Upper lobe of right lung (tissue), 1 donor: Measurements from ENCODE around the gene GRIA1. TPM values are rescaled to one million over a fixed set of nuclear protein-coding genes. Genes with fewer than 3 reads are reported as not detected.

Source experiments
- ATAC-seq: fragments of 200-7000 bp; cut with Tn5 transposase; one replicate; pipeline ENCODE4 v1.9.1; 2020; ENCODE audit warnings: mild to moderate bottlenecking, moderate library complexity
- DNase-seq: peaks from one replicate; pipeline ENCODE4 v3.0.0-alpha.2; 2020
- H3K27ac ChIP-seq: fragments of 200-600 bp; one replicate; pipeline ENCODE4 v1.8.0; 2022
- H3K27me3 ChIP-seq: fragments of 200-600 bp; one replicate; pipeline ENCODE4 v1.8.0; 2022; ENCODE audit warnings: mild to moderate bottlenecking
- H3K36me3 ChIP-seq: fragments of 200-600 bp; one replicate; pipeline ENCODE4 v1.8.0; 2022
- H3K4me1 ChIP-seq: fragments of 200-600 bp; one replicate; pipeline ENCODE4 v1.8.0; 2022
- H3K4me3 ChIP-seq: fragments of 200-600 bp; one replicate; pipeline ENCODE4 v1.8.0; 2022; ENCODE audit warnings: mild to moderate bottlenecking
- H3K9me3 ChIP-seq: fragments of 200-600 bp; one replicate; pipeline ENCODE4 v1.8.0; 2022
- CTCF ChIP-seq: fragments of 200-600 bp; IDR thresholded peaks from one replicate; pipeline ENCODE4 v1.8.0; 2022; ENCODE audit warnings: antibody characterized with exemption
- intact Hi-C: fragments of 100-400 bp; cut with DNase I; formaldehyde crosslinking; loops from one replicate; pipeline ENCODE4 v1.11.0; 2022
- long read RNA-seq: library from polyadenylated mRNA; unstranded; transcript quantifications from one replicate; pipeline ENCODE4 v2.0.0, GENCODE V29; 2021
- total RNA-seq: library from RNA; stranded (reverse); fragmentation: NEBNext Ultra II Directional; extraction: Animal tissue kit (Norgen Biotek cat#: 25700); gene quantifications from one replicate; pipeline ENCODE4 v1.2.1, GENCODE V29; 2021
- donor health status: DM: no; HTN: yes; CAD: no; lungs with severe emphysema.

The GRIA1 gene
- total RNA-seq = 21.9 TPM
- long read RNA-seq, partial matches to known transcripts = 7 of 13 reads
- long read RNA-seq, other reads (novel, unspliced or antisense) = 3 of 13 reads

GRCh38 chr5:153490118-153491037, at the start of gene GRIA1:
GRIA1 (plus strand) TSS chr5:153490670.
- Histone ChIP-seq H3K36me3 (no peaks in the 10 kb centered on the region), H3K27ac (no peak within 1 kb of the TSS), H3K4me3 (peak within 1 kb of the TSS; percentile 39), H3K9me3 (no peaks in the 10 kb centered on the region), H3K27me3 (peaks cover 17% of the 10 kb centered on the region), H3K4me1 (no peaks in the 10 kb centered on the region)
- no peak for TF ChIP-seq CTCF
- ATAC-seq (peak; percentile 53), DNase-seq (no peak)
- intact Hi-C loops = no loop called here

- no peak for TF ChIP-seq CTCF
- intact Hi-C loops = no loop called here
- no peak overlapping the region for H3K4me3 ChIP-seq
- H3K4me1 ChIP-seq = peaks cover 6% of the 10 kb centered on the region
- DNase-seq (peak; percentile 62), ATAC-seq (peak; percentile 72)
- H3K36me3 ChIP-seq = no peaks in the 10 kb centered on the region
- H3K27me3 ChIP-seq = no peaks in the 10 kb centered on the region
- no peaks in the 10 kb centered on the region for H3K9me3 ChIP-seq
- H3K27ac ChIP-seq = no peak overlapping the region
Measured at GRCh38 chr5:153445875-153446579, 44.4 kb upstream of the GRIA1 start.

GRCh38 chr5:153447534-153447933, 42.9 kb upstream of the GRIA1 start:
- no peaks in the 10 kb centered on the region for H3K9me3 ChIP-seq
- no peak for ATAC-seq
- no peak overlapping the region for H3K4me3 ChIP-seq
- H3K27ac ChIP-seq = no peak overlapping the region
- peaks cover 6% of the 10 kb centered on the region for H3K4me1 ChIP-seq
- no peak for DNase-seq
- H3K36me3 ChIP-seq = no peaks in the 10 kb centered on the region
- H3K27me3 ChIP-seq = no peaks in the 10 kb centered on the region
- intact Hi-C loops = no loop called here
- no peak for TF ChIP-seq CTCF

GRCh38 chr5:153456354-153456753, 34.1 kb upstream of the GRIA1 start:
- intact Hi-C loops = no loop called here
- no peak overlapping the region for H3K4me3 ChIP-seq
- DNase-seq = no peak
- TF ChIP-seq CTCF = no peak
- no peaks in the 10 kb centered on the region for H3K27me3 ChIP-seq
- no peaks in the 10 kb centered on the region for H3K36me3 ChIP-seq
- H3K4me1 ChIP-seq = no peaks in the 10 kb centered on the region
- H3K9me3 ChIP-seq = no peaks in the 10 kb centered on the region
- no peak overlapping the region for H3K27ac ChIP-seq
- ATAC-seq = peak; percentile 15

- Histone ChIP-seq H3K27me3 (no peaks in the 10 kb centered on the region), H3K4me1 (no peaks in the 10 kb centered on the region), H3K27ac (no peak overlapping the region), H3K9me3 (no peaks in the 10 kb centered on the region), H3K4me3 (no peak overlapping the region), H3K36me3 (no peaks in the 10 kb centered on the region)
- no peak for TF ChIP-seq CTCF
- DNase-seq (no peak), ATAC-seq (no peak)
- intact Hi-C loops = no loop called here
Measured at GRCh38 chr5:153456993-153457392, 33.5 kb upstream of the GRIA1 start.
